ENCODE data around the gene MYLK3. TPM values are rescaled to one million over a fixed set of nuclear protein-coding genes. Genes with fewer than 3 reads are reported as not detected.
"Not testable (repeated sequence)": the region's sequence is repeated elsewhere in the genome, so short reads cannot be mapped to it uniquely, and the experiment has no call there.

MYLK3 gene
- total RNA-seq: under 1 TPM; 0.33 to 0.54 TPM

DNA sequence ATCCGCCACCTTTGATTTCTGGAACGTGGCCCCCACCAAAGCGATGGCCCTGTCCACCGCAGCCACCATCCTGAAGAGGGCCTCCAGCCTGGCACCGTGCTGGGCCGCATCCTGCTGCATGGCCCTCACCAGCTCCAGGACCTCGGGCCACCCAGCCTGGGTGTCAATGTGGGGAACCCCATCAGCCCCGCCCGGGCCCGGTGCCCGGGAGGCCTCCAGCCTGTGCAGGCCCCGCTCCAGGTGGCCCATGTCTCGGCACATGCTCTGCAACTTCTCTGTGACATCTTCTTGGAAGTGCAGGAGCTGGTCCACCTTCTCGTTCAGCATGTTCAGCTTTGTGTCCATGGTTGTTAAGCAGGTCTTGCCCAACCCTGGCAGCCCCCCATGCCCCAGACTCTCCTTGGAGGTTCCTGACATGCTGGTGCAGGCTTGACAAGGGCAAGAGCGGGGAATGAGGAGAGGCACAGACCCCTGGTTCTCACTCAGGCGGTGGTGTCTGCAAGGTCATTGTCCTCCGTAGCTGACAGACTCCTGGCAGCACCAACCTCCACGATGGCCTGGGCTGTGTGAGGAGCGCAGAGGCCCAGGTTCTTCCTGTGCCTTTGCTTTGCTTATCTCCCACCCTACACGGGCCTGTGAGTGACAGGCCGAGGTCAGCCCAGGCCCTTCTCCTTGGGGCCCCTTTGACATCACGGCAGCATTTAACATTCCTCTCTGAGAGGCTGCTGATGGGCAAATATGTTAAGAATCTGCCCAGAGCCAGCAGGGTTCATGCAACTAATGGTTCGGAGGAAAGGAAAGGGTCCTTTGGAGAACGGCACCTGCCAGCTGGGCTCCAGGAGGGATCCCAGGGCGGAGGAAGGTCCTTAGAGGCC is at the start of gene MYLK3:
MYLK3 (minus strand) TSS at position 568 of the 875 bp plus-strand sequence; CDS start at position 417, 151 bp downstream.
- H3K27me3 Mint-ChIP-seq: no peaks in the 10 kb centered on the region
- H3K4me3 Mint-ChIP-seq: no peak within 1 kb of the TSS
- H3K36me3 Mint-ChIP-seq: no peaks in the 10 kb centered on the region
- peaks cover 4% of the 10 kb centered on the region for H3K4me1 Mint-ChIP-seq
- no peak within 1 kb of the TSS for H3K27ac Mint-ChIP-seq
- no peaks in the 10 kb centered on the region for H3K9me3 Mint-ChIP-seq
- no peak for DNase-seq

DNA sequence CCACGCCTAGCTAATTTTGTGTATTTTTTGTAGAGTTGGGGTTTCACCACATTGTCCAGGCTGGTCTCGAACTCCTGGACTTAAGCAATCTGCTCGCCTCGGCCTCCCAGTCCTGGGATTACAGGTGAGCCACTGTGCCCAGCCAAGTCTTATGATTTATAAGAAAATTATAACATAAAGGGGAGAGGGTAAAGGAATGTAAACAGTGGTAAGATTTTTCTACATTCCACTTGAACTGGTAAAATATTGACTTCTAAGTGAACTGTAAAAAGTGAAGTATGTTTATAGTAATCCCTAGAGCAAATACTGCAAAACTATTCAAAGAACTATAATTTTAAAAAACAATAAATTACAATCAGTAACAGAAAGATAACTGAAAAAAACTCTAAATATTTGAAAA is 49.4 kb upstream of the MYLK3 start:
- H3K9me3 Mint-ChIP-seq: peaks cover 23% of the 10 kb centered on the region

DNA sequence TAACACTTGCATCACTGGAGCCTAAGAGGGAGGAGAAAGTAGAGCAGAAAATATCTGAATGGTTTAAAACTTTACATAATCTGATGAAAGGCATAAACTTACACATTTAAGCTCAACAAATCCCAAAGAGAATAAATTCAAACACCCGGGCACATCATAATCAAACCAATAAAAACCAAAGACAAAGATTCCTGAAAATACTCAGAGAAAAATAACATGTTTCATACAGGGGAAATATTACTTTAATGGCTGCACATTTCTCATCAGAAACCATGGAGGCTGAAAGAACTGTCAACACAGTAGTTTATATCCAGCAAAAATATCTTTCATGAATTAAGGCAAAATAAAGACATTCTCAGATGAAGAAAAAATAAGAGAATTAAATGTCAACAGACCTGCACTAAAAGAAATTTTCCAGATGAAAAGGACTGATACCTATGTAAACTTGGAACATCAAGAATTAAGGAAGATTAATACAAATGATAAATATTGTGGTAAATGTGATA is 48.7 kb upstream of the MYLK3 start:
- Mint-ChIP-seq H3K27me3 (no peaks in the 10 kb centered on the region), H3K4me3 (no peak overlapping the region)

More for the DNA sequence above, 49.4 kb upstream of the MYLK3 start:
- peaks cover 2% of the 10 kb centered on the region for H3K4me1 Mint-ChIP-seq
- peaks cover 42% of the 10 kb centered on the region for H3K36me3 Mint-ChIP-seq
- no peaks in the 10 kb centered on the region for H3K27me3 Mint-ChIP-seq
- no peak overlapping the region for H3K4me3 Mint-ChIP-seq
- DNase-seq: no peak
- H3K27ac Mint-ChIP-seq: no peak overlapping the region

DNA sequence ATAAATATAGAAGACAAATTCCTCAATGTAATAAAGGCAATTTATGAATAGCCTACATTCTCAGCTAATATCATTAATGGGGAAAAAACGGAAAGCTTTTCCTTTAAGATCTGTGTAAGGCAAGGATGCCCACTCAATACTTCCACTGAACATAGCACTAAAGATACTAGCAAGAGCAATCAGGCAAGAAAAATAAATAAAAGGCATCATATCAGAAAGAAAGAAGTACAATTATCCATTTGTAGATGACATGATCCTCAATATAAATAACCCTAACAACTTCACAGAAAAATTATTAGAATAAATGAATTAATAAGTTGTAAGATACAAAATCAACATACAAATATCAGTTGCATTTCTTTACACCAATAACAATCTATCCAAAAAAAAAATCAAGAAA is 45.7 kb upstream of the MYLK3 start:
- Mint-ChIP-seq H3K27me3 (no peaks in the 10 kb centered on the region), H3K27ac (no peak overlapping the region), H3K4me1 (peaks cover 16% of the 10 kb centered on the region), H3K9me3 (peaks cover 26% of the 10 kb centered on the region), H3K36me3 (peaks cover 47% of the 10 kb centered on the region), H3K4me3 (no peak overlapping the region)
- DNase-seq: no peak

More for the DNA sequence above, 48.7 kb upstream of the MYLK3 start:
- peaks cover 45% of the 10 kb centered on the region for H3K36me3 Mint-ChIP-seq
- DNase-seq: no peak
- H3K27ac Mint-ChIP-seq: no peak overlapping the region
- H3K4me1 Mint-ChIP-seq: peaks cover 2% of the 10 kb centered on the region
- H3K9me3 Mint-ChIP-seq: peaks cover 26% of the 10 kb centered on the region

DNA sequence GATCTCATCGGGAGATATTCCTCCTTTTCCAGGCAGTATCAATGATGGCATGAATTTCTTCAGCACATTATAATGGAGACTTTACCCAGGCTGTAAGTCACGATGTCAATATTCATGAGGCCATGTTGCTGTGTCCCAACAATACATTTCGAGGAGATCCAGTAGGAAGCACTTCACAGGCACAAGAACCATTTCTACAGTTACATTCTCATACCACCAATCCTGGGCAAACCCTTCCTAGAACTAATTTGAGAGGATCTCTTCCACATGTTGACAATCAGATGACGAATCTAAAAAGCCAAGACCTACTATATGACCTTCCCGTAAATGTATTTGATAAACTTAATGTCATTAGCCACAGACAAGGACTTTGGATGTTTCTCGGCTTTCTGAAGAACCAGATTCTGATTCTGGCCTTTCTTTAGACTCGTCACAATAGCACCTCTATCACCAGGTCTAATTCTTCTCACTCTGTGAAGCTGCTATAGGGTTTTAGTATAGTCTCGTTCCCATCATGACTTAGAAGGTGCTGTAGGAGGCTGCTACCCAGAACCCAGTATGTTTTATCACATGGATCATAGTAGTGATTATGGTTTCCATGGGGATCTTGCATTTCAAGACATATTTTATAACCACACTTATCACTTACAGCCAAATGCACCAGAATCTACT is 42.6 kb upstream of the MYLK3 start:
- Mint-ChIP-seq H3K9me3 (peaks cover 19% of the 10 kb centered on the region), H3K27ac (peak overlapping the region; percentile 39), H3K36me3 (peaks cover 27% of the 10 kb centered on the region), H3K27me3 (no peaks in the 10 kb centered on the region), H3K4me1 (peaks cover 16% of the 10 kb centered on the region), H3K4me3 (peak overlapping the region; percentile 76)
- DNase-seq: no peak

DNA sequence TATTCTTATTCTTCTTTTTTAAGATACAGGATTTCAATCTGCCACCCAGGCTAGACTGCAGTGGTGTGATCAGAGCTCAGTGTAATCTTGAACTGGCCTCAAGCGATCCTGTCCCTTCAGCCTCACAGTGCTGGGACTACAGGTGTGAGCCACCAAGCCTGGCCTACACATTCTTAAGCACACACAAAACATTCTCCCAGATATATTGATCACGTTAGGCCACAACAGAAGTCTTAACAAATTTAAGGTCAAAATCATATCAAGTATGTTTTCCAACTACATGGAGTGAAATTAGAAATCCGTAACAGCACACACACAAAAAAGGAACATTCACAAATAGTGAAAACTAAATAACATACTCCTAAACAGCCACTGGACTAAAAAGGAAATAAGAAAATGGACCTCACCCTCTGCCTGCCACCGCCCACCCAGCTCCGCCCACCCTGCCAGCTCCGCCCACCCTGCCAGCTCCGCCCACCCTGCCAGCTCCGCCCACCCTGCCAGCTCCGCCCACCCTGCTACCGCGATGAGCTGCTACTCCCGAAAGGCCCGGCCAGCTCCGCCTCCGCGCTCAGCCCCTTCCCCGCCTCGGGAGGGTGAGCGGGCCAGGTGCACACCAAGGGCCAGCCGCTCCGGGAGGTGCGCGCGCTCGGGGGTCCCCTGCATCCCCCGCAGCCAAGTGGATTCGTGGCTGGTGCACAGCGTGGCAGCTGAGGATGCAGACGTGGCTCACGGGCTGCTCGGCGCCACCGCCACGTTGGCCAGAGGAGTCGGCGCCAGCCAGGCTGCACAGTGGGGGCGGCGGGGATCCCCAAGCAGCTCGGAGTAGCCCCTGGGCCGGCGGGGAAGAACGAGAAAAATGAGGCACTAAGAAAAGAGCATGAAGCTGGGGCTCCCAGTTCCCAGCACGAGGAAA is 41.6 kb upstream of the MYLK3 start:
- peak overlapping the region; percentile 73 for H3K27ac Mint-ChIP-seq
- peak; percentile 83 for DNase-seq
- H3K4me1 Mint-ChIP-seq: peaks cover 16% of the 10 kb centered on the region
- H3K4me3 Mint-ChIP-seq: peak overlapping the region; percentile 76
- no peaks in the 10 kb centered on the region for H3K27me3 Mint-ChIP-seq
- H3K9me3 Mint-ChIP-seq: peaks cover 13% of the 10 kb centered on the region
- peaks cover 17% of the 10 kb centered on the region for H3K36me3 Mint-ChIP-seq

DNA sequence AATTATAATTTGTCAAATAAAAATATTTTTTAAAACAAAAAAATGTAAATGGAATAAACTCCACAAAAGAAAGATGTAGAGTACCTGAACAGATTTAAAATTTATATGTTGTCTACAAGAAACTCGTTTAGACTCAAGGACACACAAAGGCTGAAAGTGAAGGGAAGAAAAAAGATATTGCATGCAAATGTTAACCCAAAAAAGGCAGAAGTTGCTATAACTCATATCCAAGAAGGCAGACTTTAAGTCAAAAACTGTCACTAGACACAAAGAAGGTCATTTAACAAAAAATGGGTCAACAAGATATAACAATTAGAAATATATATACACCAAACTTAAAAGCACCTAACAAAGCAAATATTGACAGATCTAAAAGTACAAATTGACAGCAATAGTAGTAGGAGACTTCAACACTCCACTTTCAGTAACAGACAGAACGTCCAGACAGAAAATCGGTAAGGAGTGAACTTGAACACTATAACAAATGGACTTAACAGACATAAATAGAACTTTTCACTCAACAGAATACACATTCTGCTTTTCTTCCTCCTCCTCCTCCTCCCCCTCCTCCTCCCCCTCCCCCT is 40.8 kb upstream of the MYLK3 start:
- no peak overlapping the region for H3K27ac Mint-ChIP-seq
- no peak overlapping the region for H3K4me3 Mint-ChIP-seq
- peaks cover 16% of the 10 kb centered on the region for H3K4me1 Mint-ChIP-seq
- no peaks in the 10 kb centered on the region for H3K27me3 Mint-ChIP-seq
- no peak for DNase-seq
- H3K36me3 Mint-ChIP-seq: peaks cover 12% of the 10 kb centered on the region
- H3K9me3 Mint-ChIP-seq: peaks cover 8% of the 10 kb centered on the region

DNA sequence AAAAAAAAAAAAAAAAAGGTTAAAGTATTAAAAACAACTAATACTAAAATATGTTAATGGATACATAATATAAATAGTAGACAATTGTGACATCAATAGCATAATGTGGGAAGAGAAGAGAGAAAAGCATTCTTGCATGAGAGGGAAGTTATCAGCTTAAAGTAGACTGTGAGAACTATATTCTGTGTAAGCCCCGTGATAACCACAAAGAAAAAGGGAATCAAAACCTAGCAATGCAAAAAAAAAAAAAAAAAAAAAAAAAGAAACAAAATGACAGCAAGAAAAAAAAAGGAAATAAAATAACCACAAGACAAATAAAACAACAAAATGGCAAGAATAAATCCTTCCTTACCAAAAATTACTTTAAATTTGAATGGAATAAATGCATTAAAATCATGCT is 39.8 kb upstream of the MYLK3 start:
- Mint-ChIP-seq H3K9me3 (peaks cover 4% of the 10 kb centered on the region), H3K36me3 (peaks cover 9% of the 10 kb centered on the region), H3K27ac (no peak overlapping the region), H3K4me1 (peaks cover 16% of the 10 kb centered on the region), H3K4me3 (no peak overlapping the region), H3K27me3 (no peaks in the 10 kb centered on the region)
- no peak for DNase-seq

DNA sequence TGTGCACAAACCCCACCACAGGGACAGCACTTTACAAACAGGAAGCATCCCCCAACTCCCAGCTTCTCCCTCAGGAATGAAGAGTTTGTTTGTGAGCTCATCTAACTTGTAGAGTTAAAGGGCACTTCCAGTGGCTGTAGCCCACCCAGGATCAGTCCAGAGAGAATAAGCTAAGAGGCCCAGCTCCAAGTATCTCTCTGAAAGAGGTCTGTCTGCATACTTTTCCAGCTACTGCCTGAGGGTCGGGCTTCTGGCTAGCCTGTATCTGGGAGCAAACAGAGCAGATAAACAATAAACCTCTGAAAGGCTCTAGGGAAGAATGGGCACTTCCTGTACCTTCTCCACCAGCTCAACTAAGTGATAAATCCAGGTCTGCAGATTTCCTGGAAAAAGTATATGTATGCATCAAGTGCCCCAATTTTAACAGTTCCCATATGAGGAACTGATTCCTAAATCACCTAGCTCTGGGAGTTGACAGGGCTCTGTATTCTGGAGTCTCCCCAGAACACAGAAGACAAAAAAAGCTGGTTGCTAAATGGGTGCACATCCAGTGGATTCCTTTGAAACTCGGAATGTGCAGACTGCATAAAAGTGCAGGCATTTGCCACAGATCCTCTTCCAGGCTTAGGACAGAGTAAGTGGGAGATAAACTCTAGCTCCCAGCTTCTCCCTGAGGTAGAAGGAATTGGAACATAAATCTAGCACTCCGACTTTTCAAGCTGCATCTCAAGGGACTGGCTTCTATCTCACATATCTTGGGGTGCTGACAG is 37.1 kb upstream of the MYLK3 start:
- Mint-ChIP-seq H3K27ac (no peak overlapping the region), H3K4me3 (no peak overlapping the region), H3K27me3 (no peaks in the 10 kb centered on the region), H3K9me3 (peaks cover 1% of the 10 kb centered on the region), H3K36me3 (peaks cover 2% of the 10 kb centered on the region), H3K4me1 (peaks cover 6% of the 10 kb centered on the region)
- no peak for DNase-seq

DNA sequence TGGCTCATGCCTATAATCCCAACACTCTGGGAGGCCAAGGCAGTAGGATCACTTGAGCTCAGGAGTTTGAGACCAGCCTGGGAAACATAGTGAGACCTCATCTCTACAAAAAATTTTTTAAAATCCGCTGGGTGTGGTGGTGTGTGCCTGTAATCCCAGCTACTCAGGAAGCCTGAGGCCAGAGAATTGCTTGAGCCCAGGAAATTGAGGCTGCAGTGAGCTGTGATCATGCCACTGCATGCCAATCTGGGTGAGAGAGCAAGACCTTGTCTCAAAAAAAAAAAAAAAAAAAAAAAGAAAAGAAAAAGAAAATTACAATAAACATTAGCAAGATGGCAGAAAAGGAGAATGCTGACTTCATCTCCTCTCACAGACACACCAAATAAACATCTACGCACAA is 36.4 kb upstream of the MYLK3 start:
- H3K4me3 Mint-ChIP-seq, H3K27me3 Mint-ChIP-seq, H3K36me3 Mint-ChIP-seq, H3K4me1 Mint-ChIP-seq, H3K27ac Mint-ChIP-seq, DNase-seq, H3K9me3 Mint-ChIP-seq: not testable (repeated sequence)

DNA sequence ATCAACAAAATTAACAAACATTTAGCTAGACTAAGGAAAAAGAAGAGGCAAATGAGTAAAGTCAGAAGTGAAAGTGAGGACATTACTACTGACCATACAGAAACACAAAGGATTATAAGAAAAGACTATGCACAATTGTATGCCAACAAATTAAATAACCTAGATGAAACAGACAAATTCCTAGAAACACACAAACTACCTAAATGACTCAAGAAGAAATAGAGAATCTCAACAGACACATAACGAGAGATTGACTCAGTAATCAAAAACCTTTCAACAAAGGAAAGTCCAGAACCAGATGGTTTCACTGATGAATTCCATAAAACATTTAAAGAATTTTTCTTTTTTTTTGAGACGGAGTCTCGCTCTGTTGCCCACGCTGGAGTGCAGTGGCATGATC is 35.7 kb upstream of the MYLK3 start:
- Mint-ChIP-seq H3K9me3 (peaks cover 1% of the 10 kb centered on the region), H3K27ac (no peak overlapping the region), H3K4me1 (no peaks in the 10 kb centered on the region), H3K36me3 (no peaks in the 10 kb centered on the region), H3K4me3 (no peak overlapping the region), H3K27me3 (no peaks in the 10 kb centered on the region)
- DNase-seq: no peak

DNA sequence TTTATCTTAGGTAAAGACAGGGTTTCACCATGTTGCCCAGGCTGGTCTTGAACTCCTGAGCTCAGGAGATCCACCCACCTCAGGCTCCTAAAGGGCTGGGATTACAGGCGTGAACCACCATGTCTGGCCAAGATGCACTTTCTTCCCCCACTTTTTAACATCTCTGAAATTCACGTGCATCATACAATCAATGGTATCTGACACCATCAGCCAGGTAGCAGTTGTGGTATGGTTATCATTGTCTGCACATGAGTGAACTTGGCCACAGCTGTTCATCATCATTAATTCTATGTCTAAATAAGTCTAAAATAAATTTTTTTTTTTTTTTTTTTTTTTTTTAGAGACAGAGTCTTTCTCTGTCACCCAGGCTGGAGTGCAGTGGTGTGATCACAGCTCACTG is 34.2 kb upstream of the MYLK3 start:
- H3K36me3 Mint-ChIP-seq: no peaks in the 10 kb centered on the region
- no peaks in the 10 kb centered on the region for H3K27me3 Mint-ChIP-seq
- peaks cover 1% of the 10 kb centered on the region for H3K9me3 Mint-ChIP-seq
- H3K4me1 Mint-ChIP-seq: no peaks in the 10 kb centered on the region
- H3K4me3 Mint-ChIP-seq: no peak overlapping the region
- H3K27ac Mint-ChIP-seq: no peak overlapping the region
- DNase-seq: no peak

DNA sequence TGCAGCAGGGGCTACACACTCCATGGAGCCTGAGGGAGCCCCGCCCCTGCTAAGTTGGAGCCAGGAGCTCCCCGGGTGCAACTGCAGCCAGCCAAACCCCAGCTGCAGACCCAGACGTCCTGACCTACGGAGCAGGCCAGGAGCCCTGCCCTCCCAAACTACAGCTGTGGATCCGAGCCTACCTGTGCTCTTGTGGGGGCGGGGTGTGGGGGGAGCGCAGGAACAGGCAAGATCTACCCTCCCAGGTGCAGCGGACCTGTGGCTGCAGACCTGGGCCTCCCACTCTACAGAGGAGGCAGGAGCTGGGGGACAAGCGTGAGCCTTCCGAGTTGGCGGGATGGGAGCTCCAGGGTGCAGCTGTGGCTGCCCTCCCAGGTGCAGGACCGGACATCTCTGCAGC is 29.7 kb upstream of the MYLK3 start:
- Mint-ChIP-seq H3K36me3 (no peaks in the 10 kb centered on the region), H3K27ac (no peak overlapping the region), H3K4me1 (no peaks in the 10 kb centered on the region), H3K4me3 (no peak overlapping the region), H3K27me3 (no peaks in the 10 kb centered on the region), H3K9me3 (no peaks in the 10 kb centered on the region)
- no peak for DNase-seq

DNA sequence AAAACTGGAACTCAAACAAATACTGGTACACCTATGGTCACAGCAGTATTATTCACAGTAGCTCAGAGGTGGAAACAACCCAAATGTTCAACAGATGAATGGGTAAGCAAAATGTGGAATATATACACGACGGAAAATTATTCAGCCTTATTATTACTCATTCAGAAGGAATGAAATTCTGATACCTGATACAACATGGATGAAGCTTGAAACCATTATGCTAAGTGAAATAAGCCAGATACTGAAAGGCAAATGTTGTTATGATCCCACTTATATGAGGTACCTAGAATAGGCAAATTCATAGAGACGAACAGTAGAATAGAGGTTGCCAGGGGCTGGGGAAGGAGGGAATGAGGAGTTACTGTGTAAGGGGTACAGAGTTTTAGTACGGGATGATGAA is 27.1 kb upstream of the MYLK3 start:
- H3K27ac Mint-ChIP-seq: no peak overlapping the region
- H3K36me3 Mint-ChIP-seq: no peaks in the 10 kb centered on the region

More for the DNA sequence above, 27.1 kb upstream of the MYLK3 start:
- no peaks in the 10 kb centered on the region for H3K4me1 Mint-ChIP-seq
- no peaks in the 10 kb centered on the region for H3K27me3 Mint-ChIP-seq
- no peaks in the 10 kb centered on the region for H3K9me3 Mint-ChIP-seq
- H3K4me3 Mint-ChIP-seq: no peak overlapping the region
- DNase-seq: no peak

All from activated naive CD8-positive, alpha-beta T cell treated with anti-CD3 and anti-CD28 coated beads for 36 hours (primary cell).